K562 (cell line): ENCODE data around the gene LRRC4C. TPM values are rescaled to one million over a fixed set of nuclear protein-coding genes. Genes with fewer than 3 reads are reported as not detected.

Experiments used
- BCLAF1 ChIP-seq, 2 experiments: fragments of 450-650 bp in 1 of 2; IDR thresholded peaks; 2 replicates each; pipeline ENCODE4 v1.6.1; 2011 to 2017; ENCODE audit warnings: low read depth in 2 of 2, antibody characterized with exemption in 1 of 2, borderline replicate concordance in 1 of 2, low read length in 1 of 2, mild to moderate bottlenecking in 1 of 2, mixed read lengths in 1 of 2; ENCODE audit not compliant: control insufficient read depth in 1 of 2
- GTF3C2 ChIP-seq: IDR thresholded peaks from 3 replicates; pipeline ENCODE4 v1.6.1; 2011; ENCODE audit warnings: borderline replicate concordance, mild to moderate bottlenecking, moderate library complexity; ENCODE audit not compliant: insufficient read length; ENCODE audit errors: extremely low read depth
- ZFP91 ChIP-seq: sonication (generic); formaldehyde crosslinking; IDR thresholded peaks from 2 replicates; pipeline ENCODE4 v1.8.0; 2022; ENCODE audit warnings: mild to moderate bottlenecking, missing genetic modification reagents
- polyA plus RNA-seq, 8 experiments: library from polyadenylated mRNA; depleted of rRNA in 4 of 8; stranded (reverse) in 5 of 8; unstranded in 3 of 8; fragments of >200 nt; fragmentation: Nextera tagmentation in 2 of 8; fragmentation: Illumina TruSeq in 1 of 8; extraction: Ambion mirVana in 2 of 8; extraction: Trizol in 1 of 8; gene quantifications; 2 replicates each; pipeline versions ENCODE4 v1.2.1 to v1.2.3, GENCODE V29; 2011 to 2014; ENCODE audit warnings: inconsistent platforms in 1 of 8, missing spikeins in 1 of 8
- total RNA-seq, 7 experiments: library from RNA; depleted of rRNA in 6 of 7; stranded (reverse); fragments of >200 nt in 6 of 7; fragmentation: Illumina TruSeq in 2 of 7; extraction: Trizol in 2 of 7; gene quantifications; 2 replicates each; pipeline versions ENCODE4 v1.2.1 to v1.2.3, GENCODE V29; 2011 to 2021; ENCODE audit warnings: low replicate concordance in 1 of 7

Gene LRRC4C
- total and polyA plus RNA-seq, 9 of the 15 experiments (the other 6 are each of a cell fraction or from before 2014, with no cell fraction given): not detected

- TF ChIP-seq ZFP91 (CRISPR knock-in tag): no peak
- no peak for TF ChIP-seq BCLAF1 (IDR thresholded peaks at IDR 0.05; ENCODE audit: borderline replicate concordance in 1 of 2, control insufficient read depth in 1 of 2, low read depth in 2 of 2, low read length in 1 of 2)
- no peak for TF ChIP-seq GTF3C2
Observed at GRCh38 chr11:40160418-40160817, 1299.0 kb downstream of the LRRC4C start (continued).
